ENCODE measurements around the gene PECR.

DNA sequence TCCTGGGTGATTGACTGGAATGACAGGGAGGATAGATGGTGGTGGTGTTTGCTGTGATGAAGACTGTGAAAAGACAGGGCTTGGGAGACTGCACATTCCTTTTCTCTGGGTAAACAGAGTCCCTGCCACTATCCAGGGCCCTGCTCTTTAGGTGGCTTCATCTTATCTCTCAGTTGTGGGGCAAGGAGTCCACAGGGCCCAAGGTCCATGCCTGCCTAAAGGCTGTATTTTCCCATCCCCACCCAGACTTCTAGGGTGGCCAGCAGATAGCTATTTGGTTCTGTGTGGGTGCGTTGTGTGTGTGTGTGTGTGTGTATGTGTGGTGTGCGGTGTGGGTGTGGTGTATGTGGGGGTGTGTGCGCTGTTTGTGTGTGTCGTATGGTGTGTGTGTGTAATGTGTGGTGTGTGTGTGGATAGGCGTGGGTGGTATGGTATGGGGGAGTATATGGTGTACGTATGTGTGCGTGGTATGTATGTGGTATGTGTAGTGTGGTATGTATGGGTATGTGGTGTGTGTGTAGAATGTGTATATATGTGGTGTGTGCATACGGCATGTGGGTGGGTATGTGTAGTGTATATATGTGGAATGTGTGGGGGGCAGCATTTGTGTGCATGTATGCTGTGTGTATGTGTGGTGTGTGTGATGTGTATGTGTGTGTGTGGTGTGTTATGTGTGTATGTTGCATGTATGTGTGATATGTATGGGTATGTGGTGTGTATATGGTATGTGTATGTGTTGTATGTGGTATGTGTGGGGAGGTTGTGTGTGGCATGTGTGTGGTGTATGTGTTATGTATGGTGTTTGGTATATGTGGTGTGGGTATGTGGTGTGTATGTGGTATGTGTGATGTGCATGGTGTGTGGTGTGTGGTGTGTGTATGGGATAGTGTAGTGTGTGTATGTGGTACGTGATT lies 17.1 kb upstream of the PECR start:
- TF ChIP-seq, protein P1, sequence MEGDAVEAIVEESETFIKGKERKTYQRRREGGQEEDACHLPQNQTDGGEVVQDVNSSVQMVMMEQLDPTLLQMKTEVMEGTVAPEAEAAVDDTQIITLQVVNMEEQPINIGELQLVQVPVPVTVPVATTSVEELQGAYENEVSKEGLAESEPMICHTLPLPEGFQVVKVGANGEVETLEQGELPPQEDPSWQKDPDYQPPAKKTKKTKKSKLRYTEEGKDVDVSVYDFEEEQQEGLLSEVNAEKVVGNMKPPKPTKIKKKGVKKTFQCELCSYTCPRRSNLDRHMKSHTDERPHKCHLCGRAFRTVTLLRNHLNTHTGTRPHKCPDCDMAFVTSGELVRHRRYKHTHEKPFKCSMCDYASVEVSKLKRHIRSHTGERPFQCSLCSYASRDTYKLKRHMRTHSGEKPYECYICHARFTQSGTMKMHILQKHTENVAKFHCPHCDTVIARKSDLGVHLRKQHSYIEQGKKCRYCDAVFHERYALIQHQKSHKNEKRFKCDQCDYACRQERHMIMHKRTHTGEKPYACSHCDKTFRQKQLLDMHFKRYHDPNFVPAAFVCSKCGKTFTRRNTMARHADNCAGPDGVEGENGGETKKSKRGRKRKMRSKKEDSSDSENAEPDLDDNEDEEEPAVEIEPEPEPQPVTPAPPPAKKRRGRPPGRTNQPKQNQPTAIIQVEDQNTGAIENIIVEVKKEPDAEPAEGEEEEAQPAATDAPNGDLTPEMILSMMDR (IDR thresholded peaks at IDR 0.05), result no peak
- no peak for TF ChIP-seq POLR2A (IDR thresholded peaks at IDR 0.05)

Measured in Peyer's patch (tissue), 4 donors.